T-cell (primary cell): Measurements from ENCODE around the gene ABCA5. TPM values are rescaled to one million over a fixed set of nuclear protein-coding genes. Genes with fewer than 3 reads are reported as not detected.

Experiments
- total RNA-seq, 35 experiments: library from RNA in 6 of 35; stranded (reverse) in 6 of 35; fragments of 120-200 nt in 1 of 35; gene quantifications; one replicate each; pipeline versions ENCODE4 v1.2.1 to v1.2.4 and lab custom pipeline; 2013 to 2026

ABCA5 gene
- total RNA-seq, 5 donors from 2014 or later (not counting 1 experiment from before 2014, with no cell fraction given) = 31.9 to 45.2 (median 42.7) TPM

Other genes with a start within 250 kb of the ABCA5 start
- gene ABCA6, start 185.2 kb downstream of the ABCA5 start, total RNA-seq = 1 to 10 TPM in 1 of 5 donors, under 1 TPM in 4; 0.25 to 1.2 (median 0.79) TPM
- 1 to 10 TPM; 1.4 to 3.5 (median 1.6) TPM for gene ABCA10, start 98.3 kb downstream of the ABCA5 start, total RNA-seq
- gene MAP2K6, start 87.6 kb upstream of the ABCA5 start, total RNA-seq = 10 to 100 TPM; 10.4 to 25.1 (median 11.5) TPM